GM18870 (cell line): Measurements from ENCODE around the gene YJU2.

Experiments
- ATAC-seq: cut with Tn5 transposase; IDR thresholded peaks from one replicate; pipeline ENCODE4 v1.9.1; 2021; ENCODE audit warnings: moderate library complexity; ENCODE audit not compliant: unreplicated experiment

Gene YJU2

DNA sequence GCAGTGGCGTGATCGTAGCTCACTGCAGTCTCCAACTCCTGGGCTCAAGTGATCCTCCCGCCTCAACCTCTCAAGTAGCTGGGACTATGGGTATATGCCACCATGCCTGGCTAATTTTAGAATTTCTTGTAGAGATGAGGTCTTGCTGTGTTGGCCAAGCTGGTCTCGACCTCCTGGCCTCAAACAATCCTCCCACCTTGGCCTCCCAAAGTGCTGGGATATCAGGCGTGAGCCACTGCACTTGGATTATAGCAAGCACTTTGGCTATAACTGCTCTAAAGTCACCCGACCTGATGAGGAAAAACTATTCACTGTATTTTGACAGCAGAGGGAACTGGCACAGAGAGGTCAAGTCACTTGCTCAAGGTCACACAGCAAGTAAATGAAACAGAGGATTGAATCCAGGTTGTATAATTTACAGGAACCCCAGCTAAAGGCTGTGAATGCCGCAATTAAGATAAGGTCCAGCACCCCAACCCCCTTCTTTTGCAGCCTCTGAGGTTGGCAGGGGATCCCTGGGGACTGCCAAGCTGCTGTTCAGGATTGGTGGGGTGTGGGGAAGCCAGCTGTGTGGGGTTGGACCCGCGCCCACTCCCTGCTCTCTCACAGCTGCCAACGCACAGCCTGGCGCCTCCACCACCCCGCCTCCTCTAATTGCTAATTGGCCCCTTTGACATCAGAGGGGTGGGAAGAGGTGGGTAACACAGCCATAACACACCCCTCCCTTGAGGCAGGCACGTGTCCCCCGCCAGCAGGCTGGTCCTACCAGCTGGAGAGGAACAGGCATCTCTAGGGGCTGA is 49.3 kb downstream of the YJU2 start:
- no peak for ATAC-seq

GRCh38 chr19:4297901-4298809 is 51.3 kb downstream of the YJU2 start:
- no peak for ATAC-seq

DNA sequence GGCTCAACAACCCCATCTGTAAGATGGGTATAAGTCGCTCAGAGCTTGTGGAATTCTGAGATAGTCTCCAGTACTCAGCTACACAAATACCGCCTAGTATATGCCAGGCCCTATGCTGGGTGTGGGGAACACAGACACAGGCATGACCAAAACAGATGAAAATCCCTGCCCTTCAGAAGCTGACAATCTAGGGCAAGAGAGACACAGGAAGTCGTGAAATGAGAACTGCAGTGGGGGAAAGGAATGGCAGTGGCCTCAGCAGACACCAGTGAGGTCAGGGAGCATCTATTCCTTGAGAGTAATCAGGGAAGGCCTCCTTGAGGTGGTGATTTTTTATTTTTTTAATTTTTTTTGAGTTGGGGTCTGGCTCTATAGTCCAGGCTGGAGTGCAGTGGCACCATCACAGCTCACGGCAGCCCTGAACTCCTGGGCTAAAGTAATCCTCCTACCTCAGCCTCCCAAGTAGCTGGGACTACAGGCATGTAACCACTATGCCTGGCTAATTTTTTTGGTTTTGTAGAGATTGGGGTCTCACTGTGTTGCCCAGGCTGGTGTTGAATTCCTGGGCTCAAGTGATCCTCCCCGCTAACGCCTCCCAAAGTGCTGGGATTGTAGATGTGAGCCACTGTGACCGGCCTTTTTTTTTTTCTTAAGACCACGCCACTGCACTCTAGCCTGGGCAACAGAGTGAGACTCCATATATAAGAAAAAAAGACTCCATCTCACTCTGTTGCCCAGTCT is 52.1 kb downstream of the YJU2 start:
- ATAC-seq, result no peak

GRCh38 chr19:4300589-4300988 is 53.7 kb downstream of the YJU2 start:
- no peak for ATAC-seq

DNA sequence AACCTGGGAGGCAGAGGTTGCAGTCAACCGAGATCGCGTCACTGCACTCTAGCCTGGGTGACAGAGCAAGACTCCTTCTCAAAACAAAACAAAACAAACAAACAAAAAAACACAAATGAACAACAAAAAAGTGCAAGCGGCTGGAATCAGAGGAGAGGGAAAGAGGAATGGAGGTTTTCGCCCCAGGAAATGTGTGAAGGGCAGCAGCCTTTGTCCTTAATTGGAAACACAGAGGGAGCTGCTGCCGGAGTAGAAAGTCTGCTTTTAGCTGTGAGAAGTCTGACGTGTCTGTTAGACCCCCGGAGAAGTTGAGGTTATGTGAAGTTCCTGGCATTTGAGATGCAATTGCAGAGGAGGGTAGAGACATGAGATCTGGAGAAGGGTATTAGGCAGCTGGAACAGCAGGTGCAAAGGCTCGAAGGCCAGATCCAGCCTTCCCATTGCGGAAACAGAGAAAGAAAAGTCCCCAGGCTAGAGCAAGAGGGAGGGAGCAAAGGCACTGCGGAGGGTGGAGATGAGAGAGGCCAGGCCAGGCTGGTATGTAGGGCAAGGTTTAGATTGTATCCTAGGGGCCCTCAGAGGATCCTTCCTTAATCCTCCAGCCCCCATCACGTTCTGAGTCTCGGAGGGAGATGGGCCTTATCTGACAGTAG is 54.8 kb downstream of the YJU2 start:
- ATAC-seq, result no peak

- no peak for ATAC-seq
Measured at GRCh38 chr19:4302243-4302640, 55.4 kb downstream of the YJU2 start, which contains the start of gene TMIGD2. TMIGD2 (minus strand) TSS chr19:4302389; CDS start chr19:4302385, 4 bp downstream.

DNA sequence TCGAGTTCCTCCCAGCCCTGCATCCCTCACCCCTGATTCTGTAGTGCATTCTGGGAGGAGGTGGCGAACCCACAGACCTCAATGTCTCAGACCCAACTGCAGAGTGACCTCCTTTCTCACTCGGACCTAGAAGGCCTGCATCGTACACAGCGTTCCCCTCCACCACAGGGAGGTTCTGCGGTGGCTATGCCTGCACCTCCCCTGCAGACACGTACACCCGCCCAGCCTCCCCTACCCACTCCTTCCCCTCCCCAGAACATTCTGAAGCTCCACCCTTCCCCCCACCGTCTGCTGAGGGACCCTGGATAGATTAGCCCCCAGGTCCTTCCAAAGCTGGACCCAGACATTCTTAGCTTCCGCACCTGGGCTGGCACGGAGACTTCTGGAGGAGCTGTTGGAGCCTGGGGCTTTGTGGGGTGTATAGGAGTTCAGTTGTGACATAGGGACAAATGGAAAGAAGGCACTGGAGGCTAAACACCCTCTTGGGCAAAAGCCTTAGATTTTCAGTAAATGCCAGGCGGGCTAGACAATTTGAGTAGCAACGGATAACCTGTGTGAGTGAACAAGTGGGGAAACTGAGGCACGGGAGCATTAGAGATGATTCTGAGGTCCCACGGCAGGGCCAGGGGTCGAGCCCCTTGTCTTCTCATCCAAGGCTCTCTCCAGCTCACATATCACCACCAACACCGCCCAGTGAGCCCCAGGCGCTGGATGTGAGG is 57.1 kb downstream of the YJU2 start:
- no peak for ATAC-seq

DNA sequence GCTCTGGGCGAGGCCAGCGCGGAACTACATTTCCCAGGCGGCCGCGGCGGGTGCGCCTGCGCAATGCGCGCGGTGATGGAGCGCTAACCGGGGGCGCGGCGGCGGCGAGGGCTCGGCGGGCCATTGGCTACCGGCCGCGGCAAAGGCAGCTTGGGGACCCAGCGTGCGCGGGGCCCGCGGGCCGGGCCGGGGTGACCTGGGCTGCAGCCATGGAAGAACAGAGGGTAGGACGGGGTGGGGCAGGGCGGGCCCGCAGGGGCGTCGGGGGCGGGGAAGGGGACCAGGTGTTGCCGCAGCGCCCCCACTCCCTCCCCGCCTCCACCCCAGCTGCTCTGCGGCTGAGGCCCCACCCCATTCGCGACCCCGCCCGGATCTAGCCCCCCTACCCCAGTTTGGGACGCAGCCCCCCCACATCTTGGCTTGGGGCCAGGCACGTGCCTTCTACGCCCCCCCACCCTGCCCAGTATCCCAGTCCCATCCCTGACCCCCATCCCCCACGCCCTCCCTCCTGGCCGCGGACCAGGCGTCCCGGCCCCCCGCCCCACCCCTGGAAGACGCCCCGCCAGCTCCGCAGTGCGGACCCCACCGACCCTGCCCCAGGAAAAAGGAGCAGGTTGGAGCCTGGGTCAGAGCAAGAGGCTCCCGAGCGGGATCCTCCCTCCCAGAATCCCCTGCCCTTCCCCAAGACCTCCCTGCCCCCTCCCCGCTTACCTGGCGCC is 57.8 kb downstream of the YJU2 start, which contains the start of gene FSD1:
TSS of gene FSD1 (plus strand) at position 61 of the 719 bp plus-strand sequence. CDS start at position 210, 149 bp downstream.
- no peak for ATAC-seq

GRCh38 chr19:4305257-4305612 is 58.4 kb downstream of the YJU2 start:
- ATAC-seq, result no peak

- ATAC-seq, result no peak
Measured at GRCh38 chr19:4305659-4306058, 58.8 kb downstream of the YJU2 start.

GRCh38 chr19:4310247-4311121 is 63.6 kb downstream of the YJU2 start:
- ATAC-seq, result no peak

- ATAC-seq, result no peak
Measured at GRCh38 chr19:4313847-4314490, 67.1 kb downstream of the YJU2 start.

- no peak for ATAC-seq
Measured at GRCh38 chr19:4316956-4317355, 70.1 kb downstream of the YJU2 start.

- no peak for ATAC-seq
Measured at GRCh38 chr19:4318460-4318859, 71.6 kb downstream of the YJU2 start.
